ENCODE results near the gene BHLHE23.

DNA sequence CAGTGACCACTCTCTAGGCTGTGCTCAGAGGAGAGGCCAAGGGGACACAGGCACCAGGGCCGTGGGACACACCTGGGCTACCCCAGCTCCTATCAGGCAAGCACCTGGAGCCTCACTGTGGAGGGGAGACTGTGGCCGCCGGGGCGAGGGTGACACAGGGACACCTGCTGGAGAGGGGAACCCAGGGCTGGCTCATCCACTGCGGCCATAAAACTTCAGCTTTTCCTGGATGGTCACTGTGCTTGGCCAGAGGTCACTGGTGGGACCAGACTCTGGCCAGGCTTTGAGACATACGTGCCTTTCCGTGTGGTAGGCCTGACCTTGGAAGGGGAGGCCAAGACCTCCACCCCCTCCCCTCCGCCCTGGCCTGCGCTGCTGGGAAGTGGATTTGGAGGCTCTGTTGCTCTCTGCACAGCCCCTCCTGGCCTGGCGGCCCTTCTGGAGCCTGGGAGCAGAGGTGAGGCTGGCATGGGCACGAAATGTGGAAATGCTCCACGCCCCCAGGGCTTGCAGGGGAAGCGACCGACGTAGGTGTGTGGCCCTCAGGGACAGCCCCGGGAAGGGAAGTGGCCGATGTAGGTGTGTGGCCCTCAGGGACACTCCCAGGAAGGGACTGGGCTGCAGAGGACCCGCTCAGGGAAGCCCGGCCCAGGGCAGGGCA is 42.9 kb upstream of the BHLHE23 start:
- TF ChIP-seq, protein P1, sequence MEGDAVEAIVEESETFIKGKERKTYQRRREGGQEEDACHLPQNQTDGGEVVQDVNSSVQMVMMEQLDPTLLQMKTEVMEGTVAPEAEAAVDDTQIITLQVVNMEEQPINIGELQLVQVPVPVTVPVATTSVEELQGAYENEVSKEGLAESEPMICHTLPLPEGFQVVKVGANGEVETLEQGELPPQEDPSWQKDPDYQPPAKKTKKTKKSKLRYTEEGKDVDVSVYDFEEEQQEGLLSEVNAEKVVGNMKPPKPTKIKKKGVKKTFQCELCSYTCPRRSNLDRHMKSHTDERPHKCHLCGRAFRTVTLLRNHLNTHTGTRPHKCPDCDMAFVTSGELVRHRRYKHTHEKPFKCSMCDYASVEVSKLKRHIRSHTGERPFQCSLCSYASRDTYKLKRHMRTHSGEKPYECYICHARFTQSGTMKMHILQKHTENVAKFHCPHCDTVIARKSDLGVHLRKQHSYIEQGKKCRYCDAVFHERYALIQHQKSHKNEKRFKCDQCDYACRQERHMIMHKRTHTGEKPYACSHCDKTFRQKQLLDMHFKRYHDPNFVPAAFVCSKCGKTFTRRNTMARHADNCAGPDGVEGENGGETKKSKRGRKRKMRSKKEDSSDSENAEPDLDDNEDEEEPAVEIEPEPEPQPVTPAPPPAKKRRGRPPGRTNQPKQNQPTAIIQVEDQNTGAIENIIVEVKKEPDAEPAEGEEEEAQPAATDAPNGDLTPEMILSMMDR (IDR thresholded peaks at IDR 0.05) = no peak
- TF ChIP-seq POLR2A (IDR thresholded peaks at IDR 0.05) = no peak

All from heart left ventricle (tissue), 13 donors.